NAMALWA (cell line): ENCODE measurements around the gene CDKAL1.
"Not testable (repeated sequence)": the region's sequence is repeated elsewhere in the genome, so short reads cannot be mapped to it uniquely, and the experiment has no call there.

Experiments
- DNase-seq: peaks from one replicate; pipeline ENCODE4 v3.0.0-alpha.2; 2015; ENCODE audit warnings: low spot score

CDKAL1 gene

GRCh38 chr6:21031182-21031581, 496.9 kb downstream of the CDKAL1 start:
- DNase-seq = no peak

GRCh38 chr6:21033084-21033483, 498.8 kb downstream of the CDKAL1 start:
- no peak for DNase-seq

- no peak for DNase-seq
Measured at GRCh38 chr6:21033575-21034026, 499.3 kb downstream of the CDKAL1 start.

- no peak for DNase-seq
Measured at GRCh38 chr6:21034345-21034744, 500.1 kb downstream of the CDKAL1 start.

- no peak for DNase-seq
Measured at GRCh38 chr6:21037453-21037852, 503.2 kb downstream of the CDKAL1 start.

- DNase-seq = no peak
Measured at GRCh38 chr6:21039926-21040325, 505.7 kb downstream of the CDKAL1 start.

GRCh38 chr6:21045135-21045700, 511.0 kb downstream of the CDKAL1 start:
- DNase-seq = no peak

- DNase-seq = no peak
Measured at GRCh38 chr6:21046276-21046675, 512.0 kb downstream of the CDKAL1 start.

GRCh38 chr6:21048047-21048446, 513.8 kb downstream of the CDKAL1 start:
- no peak for DNase-seq

GRCh38 chr6:21049148-21049547, 514.9 kb downstream of the CDKAL1 start:
- DNase-seq = no peak

GRCh38 chr6:21049572-21049971, 515.3 kb downstream of the CDKAL1 start:
- DNase-seq = no peak

GRCh38 chr6:21050935-21051334, 516.7 kb downstream of the CDKAL1 start:
- DNase-seq = no peak

GRCh38 chr6:21051777-21052176, 517.5 kb downstream of the CDKAL1 start:
- DNase-seq = no peak

- no peak for DNase-seq
Measured at GRCh38 chr6:21053612-21054011, 519.4 kb downstream of the CDKAL1 start.

- DNase-seq = not testable (repeated sequence)
Measured at GRCh38 chr6:21055480-21055879, 521.2 kb downstream of the CDKAL1 start.

- no peak for DNase-seq
Measured at GRCh38 chr6:21061892-21062291, 527.6 kb downstream of the CDKAL1 start.

GRCh38 chr6:21064756-21065340, 530.6 kb downstream of the CDKAL1 start:
- DNase-seq = no peak

- no peak for DNase-seq
Measured at GRCh38 chr6:21067521-21067920, 533.3 kb downstream of the CDKAL1 start.

GRCh38 chr6:21070620-21071019, 536.4 kb downstream of the CDKAL1 start:
- DNase-seq = no peak

- DNase-seq = no peak
Measured at GRCh38 chr6:21071780-21072468, 537.7 kb downstream of the CDKAL1 start.

GRCh38 chr6:21073318-21073839, 539.1 kb downstream of the CDKAL1 start:
- no peak for DNase-seq

GRCh38 chr6:21074484-21074883, 540.2 kb downstream of the CDKAL1 start:
- DNase-seq = no peak

- DNase-seq = no peak
Measured at GRCh38 chr6:21075986-21076385, 541.7 kb downstream of the CDKAL1 start.
